Memory B cell (primary cell): ENCODE measurements around the gene TBC1D9B.

Experiments used
- ATAC-seq: fragments of 150-1000 bp; cut with Tn5 transposase; 2 replicates; pipeline ENCODE4 v1.10.0; 2021; ENCODE audit warnings: low read depth, mild to moderate bottlenecking, moderate library complexity
- DNase-seq, 2 donors: peaks; one replicate each; pipeline ENCODE4 v3.0.0; 2022; ENCODE audit warnings: low spot score in 2 of 2
- H3K27ac Mint-ChIP-seq: one replicate; pipeline ENCODE4 v1.8.0; 2022; ENCODE audit warnings: mild to moderate bottlenecking, moderate library complexity, mixed read lengths
- H3K27me3 Mint-ChIP-seq: one replicate; pipeline ENCODE4 v1.8.0; 2022; ENCODE audit warnings: mixed read lengths
- H3K36me3 Mint-ChIP-seq: one replicate; pipeline ENCODE4 v1.8.0; 2022; ENCODE audit warnings: mild to moderate bottlenecking, mixed read lengths
- H3K4me1 Mint-ChIP-seq: one replicate; pipeline ENCODE4 v1.8.0; 2022; ENCODE audit warnings: mixed read lengths
- H3K4me3 Mint-ChIP-seq: one replicate; pipeline ENCODE4 v1.8.0; 2022; ENCODE audit warnings: mild to moderate bottlenecking, moderate library complexity, mixed read lengths
- H3K9me3 Mint-ChIP-seq: one replicate; pipeline ENCODE4 v1.8.0; 2022; ENCODE audit warnings: mixed read lengths

TBC1D9B gene

DNA sequence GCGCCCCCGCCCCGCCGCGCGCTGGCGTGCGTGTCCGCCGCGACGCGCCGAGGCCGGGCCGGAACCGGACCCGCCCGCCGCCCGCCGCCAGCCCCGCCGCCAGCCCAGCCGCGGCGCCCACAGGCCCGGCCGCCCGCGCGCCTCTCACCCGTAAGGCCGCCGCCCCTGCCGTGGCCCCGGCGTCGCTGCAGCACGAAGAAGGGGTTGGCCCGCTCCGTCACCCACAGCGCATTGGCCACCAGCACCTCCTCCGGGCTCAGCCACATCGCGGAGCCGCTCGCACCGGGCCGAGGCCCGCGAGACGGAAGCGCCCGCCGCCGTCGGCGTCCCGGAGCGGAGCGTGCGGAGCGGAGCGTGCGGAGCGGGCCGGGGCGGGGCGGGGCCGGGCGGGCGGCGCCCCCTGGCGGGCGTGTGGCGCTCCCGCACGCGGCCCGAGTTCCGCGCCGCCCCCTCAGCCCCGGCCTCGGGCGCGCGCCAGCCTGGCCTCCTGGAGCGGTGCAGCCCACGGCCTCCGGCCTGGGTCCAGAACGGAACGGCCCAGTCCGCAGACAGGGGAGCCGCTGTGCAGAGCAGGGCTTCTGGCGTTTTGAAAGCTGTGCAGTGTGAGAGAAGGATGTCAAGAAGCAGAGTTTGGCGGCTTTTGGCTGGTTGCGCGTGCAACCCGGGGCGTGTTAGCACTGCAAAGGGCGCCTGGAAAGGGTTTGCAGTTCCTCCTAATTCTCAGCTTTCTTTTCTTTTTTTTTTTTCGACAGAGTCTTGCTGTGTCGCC lies at the start of gene TBC1D9B:
TBC1D9B (minus strand) TSS at position 342 of the 769 bp plus-strand sequence; CDS start at position 266, 76 bp downstream.
- peaks cover 7% of the 10 kb centered on the region for H3K36me3 Mint-ChIP-seq
- H3K4me3 Mint-ChIP-seq, result peak within 1 kb of the TSS; percentile 92
- ATAC-seq, result peak; percentile 88
- peaks cover 14% of the 10 kb centered on the region for H3K4me1 Mint-ChIP-seq
- DNase-seq, result peak; percentile 67 to 76
- no peaks in the 10 kb centered on the region for H3K9me3 Mint-ChIP-seq
- H3K27ac Mint-ChIP-seq, result peak within 1 kb of the TSS; percentile 91
- no peaks in the 10 kb centered on the region for H3K27me3 Mint-ChIP-seq

GRCh38 chr5:179955630-179956029 lies 47.9 kb upstream of the TBC1D9B start:
- no peak overlapping the region for H3K27ac Mint-ChIP-seq
- H3K9me3 Mint-ChIP-seq, result no peaks in the 10 kb centered on the region
- no peak for DNase-seq
- H3K4me3 Mint-ChIP-seq, result no peak overlapping the region
- H3K27me3 Mint-ChIP-seq, result peaks cover 2% of the 10 kb centered on the region
- no peak for ATAC-seq
- H3K36me3 Mint-ChIP-seq, result peaks cover 12% of the 10 kb centered on the region
- no peaks in the 10 kb centered on the region for H3K4me1 Mint-ChIP-seq

DNA sequence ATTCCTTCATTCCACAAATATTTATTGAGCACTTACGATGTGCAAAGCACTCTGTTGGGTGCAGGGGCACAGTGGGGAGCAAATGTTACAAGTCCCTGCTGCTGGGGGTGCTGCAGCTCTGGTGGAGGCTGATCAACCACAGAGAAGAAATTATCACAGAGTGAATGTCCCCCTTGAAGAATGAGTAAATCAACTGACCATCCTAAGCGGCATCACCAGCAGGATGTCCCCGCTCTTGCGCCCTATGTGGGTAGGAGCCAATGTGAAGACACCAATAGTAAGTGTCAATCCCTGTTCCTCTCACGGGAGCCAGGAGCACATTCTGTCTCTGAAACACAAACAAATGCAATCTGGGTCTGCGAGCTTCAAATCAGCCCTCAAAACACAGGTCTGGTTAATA lies 47.4 kb upstream of the TBC1D9B start:
- H3K27me3 Mint-ChIP-seq, result peaks cover 2% of the 10 kb centered on the region
- no peak for ATAC-seq
- no peaks in the 10 kb centered on the region for H3K4me1 Mint-ChIP-seq
- H3K4me3 Mint-ChIP-seq, result no peak overlapping the region
- H3K27ac Mint-ChIP-seq, result no peak overlapping the region
- no peaks in the 10 kb centered on the region for H3K9me3 Mint-ChIP-seq
- peaks cover 13% of the 10 kb centered on the region for H3K36me3 Mint-ChIP-seq
- DNase-seq, result no peak

DNA sequence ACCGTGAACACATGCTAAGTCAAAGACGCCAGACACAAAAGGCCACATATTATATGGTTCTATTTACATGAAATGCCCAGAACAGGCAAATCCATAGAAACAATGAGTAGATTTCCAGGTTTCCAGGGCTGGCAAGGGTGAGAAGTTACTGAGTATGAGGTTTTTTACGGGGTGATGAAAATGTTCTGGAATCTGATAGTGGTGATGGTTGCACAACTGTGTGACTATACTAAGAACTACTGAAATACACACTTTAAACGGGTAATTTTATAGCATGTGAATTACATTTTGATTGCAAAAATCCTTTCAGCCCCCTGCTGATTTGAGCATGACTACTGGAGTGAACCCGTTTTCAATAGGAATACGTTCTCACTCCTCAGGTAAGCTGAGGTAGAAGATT lies 46.7 kb upstream of the TBC1D9B start:
- no peak for ATAC-seq
- Mint-ChIP-seq H3K9me3 (no peaks in the 10 kb centered on the region), H3K4me3 (no peak overlapping the region), H3K36me3 (peaks cover 13% of the 10 kb centered on the region), H3K4me1 (no peaks in the 10 kb centered on the region), H3K27ac (no peak overlapping the region), H3K27me3 (peaks cover 2% of the 10 kb centered on the region)
- no peak for DNase-seq

DNA sequence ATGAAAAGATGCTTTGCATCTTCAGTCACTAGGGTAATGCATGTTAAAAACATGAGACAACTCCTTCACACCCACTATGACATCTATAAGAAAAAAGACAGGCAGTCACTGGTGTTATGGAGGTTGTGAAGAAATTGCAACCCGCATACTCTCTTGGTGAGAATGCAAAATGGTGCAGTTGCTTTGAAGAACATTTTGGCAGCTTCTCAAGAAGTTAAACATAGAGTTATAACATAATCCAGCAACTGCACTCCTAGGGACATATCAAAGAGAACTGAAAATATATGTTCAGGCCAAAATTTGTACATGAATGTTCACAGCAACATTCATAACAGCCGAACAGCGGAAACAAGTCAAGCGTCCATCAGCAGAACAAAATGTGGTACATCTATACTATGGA lies 46.3 kb upstream of the TBC1D9B start:
- no peak for DNase-seq
- Mint-ChIP-seq H3K27me3 (peaks cover 2% of the 10 kb centered on the region), H3K4me1 (no peaks in the 10 kb centered on the region), H3K27ac (no peak overlapping the region), H3K9me3 (no peaks in the 10 kb centered on the region), H3K36me3 (peaks cover 13% of the 10 kb centered on the region), H3K4me3 (no peak overlapping the region)
- no peak for ATAC-seq

DNA sequence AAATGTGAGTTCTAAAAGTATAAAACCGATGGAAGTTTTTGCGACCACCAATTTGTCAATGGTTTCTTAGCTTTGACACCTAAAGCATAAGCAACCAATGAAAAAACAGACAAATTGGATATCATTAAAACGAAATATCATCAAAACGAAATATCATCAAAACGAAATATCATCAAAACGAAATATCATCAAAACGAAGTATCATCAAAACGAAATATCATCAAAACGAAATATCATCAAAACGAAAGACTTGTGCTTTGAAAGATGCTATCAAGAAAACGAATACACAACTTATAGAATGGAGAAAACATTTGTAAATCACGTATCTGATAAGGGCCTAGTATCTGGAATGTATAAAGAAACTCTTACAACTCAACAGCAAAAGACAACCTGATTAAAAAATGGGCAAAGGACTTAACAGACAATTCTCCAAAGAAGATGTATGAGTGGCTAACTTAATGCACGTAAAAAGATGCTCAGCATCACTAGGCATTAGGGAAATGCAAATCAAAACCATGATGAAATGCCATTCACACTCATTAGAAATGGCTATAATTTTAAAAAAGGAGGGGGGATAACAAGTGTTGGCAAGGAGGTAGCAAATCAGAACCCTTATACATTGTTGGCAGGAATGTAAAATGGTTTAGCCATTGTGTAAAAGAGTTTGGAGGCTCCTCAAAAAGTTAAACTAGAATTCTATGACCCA lies 29.4 kb upstream of the TBC1D9B start:
- Mint-ChIP-seq H3K9me3 (no peaks in the 10 kb centered on the region), H3K36me3 (peaks cover 2% of the 10 kb centered on the region), H3K27me3 (peaks cover 2% of the 10 kb centered on the region), H3K4me3 (no peak overlapping the region), H3K27ac (no peak overlapping the region), H3K4me1 (no peaks in the 10 kb centered on the region)
- DNase-seq (no peak), ATAC-seq (no peak)

GRCh38 chr5:179930788-179931473 lies 23.2 kb upstream of the TBC1D9B start:
- Mint-ChIP-seq H3K9me3 (no peaks in the 10 kb centered on the region), H3K27ac (no peak overlapping the region), H3K4me1 (no peaks in the 10 kb centered on the region), H3K36me3 (no peaks in the 10 kb centered on the region), H3K27me3 (no peaks in the 10 kb centered on the region), H3K4me3 (no peak overlapping the region)
- ATAC-seq (no peak), DNase-seq (no peak)

DNA sequence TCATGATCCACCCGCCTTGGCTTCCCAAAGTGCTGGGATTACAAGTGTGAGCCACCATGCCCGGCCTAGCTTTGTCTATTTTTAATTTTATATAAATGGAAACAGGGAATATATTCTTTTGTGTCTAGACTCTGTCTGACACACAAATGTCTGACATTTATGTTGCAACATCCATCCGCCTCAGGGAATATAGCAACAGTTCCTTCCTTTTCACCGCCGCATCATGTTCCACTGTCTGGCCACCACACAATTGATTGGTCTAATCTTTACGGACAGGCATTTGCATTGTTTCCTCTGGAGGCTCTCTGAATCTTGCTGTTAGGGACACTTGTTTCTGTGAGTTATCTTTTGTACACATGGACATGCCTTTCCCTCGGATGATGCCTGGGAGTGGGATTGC lies 20.1 kb upstream of the TBC1D9B start:
- no peak overlapping the region for H3K4me3 Mint-ChIP-seq
- no peak overlapping the region for H3K27ac Mint-ChIP-seq
- H3K4me1 Mint-ChIP-seq, result peaks cover 8% of the 10 kb centered on the region
- no peak for ATAC-seq
- DNase-seq, result no peak
- H3K27me3 Mint-ChIP-seq, result no peaks in the 10 kb centered on the region
- H3K9me3 Mint-ChIP-seq, result peaks cover 2% of the 10 kb centered on the region
- H3K36me3 Mint-ChIP-seq, result no peaks in the 10 kb centered on the region

- no peaks in the 10 kb centered on the region for H3K36me3 Mint-ChIP-seq
- no peak overlapping the region for H3K4me3 Mint-ChIP-seq
- no peak for DNase-seq
- H3K27me3 Mint-ChIP-seq, result no peaks in the 10 kb centered on the region
- H3K9me3 Mint-ChIP-seq, result peaks cover 2% of the 10 kb centered on the region
- no peak for ATAC-seq
- no peak overlapping the region for H3K27ac Mint-ChIP-seq
- peaks cover 8% of the 10 kb centered on the region for H3K4me1 Mint-ChIP-seq
Measured at GRCh38 chr5:179926657-179927056, 19.0 kb upstream of the TBC1D9B start.

GRCh38 chr5:179923436-179923835 lies 15.7 kb upstream of the TBC1D9B start:
- peak; percentile 91 for ATAC-seq
- H3K4me3 Mint-ChIP-seq, result no peak overlapping the region
- peak in 1 of 2 donors; percentile 31 for DNase-seq
- peaks cover 11% of the 10 kb centered on the region for H3K4me1 Mint-ChIP-seq
- H3K9me3 Mint-ChIP-seq, result peaks cover 2% of the 10 kb centered on the region
- H3K36me3 Mint-ChIP-seq, result no peaks in the 10 kb centered on the region
- H3K27ac Mint-ChIP-seq, result peak overlapping the region; percentile 64
- no peaks in the 10 kb centered on the region for H3K27me3 Mint-ChIP-seq

DNA sequence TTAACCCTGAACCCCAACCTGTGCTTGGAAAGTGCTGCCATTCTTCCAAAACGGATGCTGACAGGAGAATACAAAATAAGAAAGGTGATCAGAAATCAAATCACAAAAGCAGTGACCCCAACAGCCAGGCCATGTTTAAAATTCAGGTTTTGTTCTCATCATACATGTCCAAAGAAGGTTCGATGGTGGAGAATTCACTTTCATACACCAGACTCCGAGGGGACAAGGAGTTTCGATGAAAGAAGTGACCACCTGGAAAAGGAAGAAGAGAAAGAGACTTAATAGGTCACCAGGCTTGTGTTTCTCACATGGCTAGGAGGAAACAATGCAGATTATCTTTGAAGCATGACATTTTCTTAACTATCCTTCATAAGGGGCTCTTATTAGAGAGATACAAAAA lies 12.5 kb upstream of the TBC1D9B start:
- H3K27me3 Mint-ChIP-seq, result no peaks in the 10 kb centered on the region
- peaks cover 18% of the 10 kb centered on the region for H3K4me1 Mint-ChIP-seq
- H3K36me3 Mint-ChIP-seq, result no peaks in the 10 kb centered on the region
- no peak for ATAC-seq
- peaks cover 2% of the 10 kb centered on the region for H3K9me3 Mint-ChIP-seq
- H3K4me3 Mint-ChIP-seq, result no peak overlapping the region
- H3K27ac Mint-ChIP-seq, result no peak overlapping the region
- DNase-seq, result no peak

- Mint-ChIP-seq H3K4me1 (peaks cover 16% of the 10 kb centered on the region), H3K27me3 (no peaks in the 10 kb centered on the region), H3K36me3 (no peaks in the 10 kb centered on the region), H3K4me3 (no peak overlapping the region), H3K9me3 (peaks cover 2% of the 10 kb centered on the region), H3K27ac (no peak overlapping the region)
- ATAC-seq (peak; percentile 26), DNase-seq (no peak)
Measured at GRCh38 chr5:179919487-179920060, 11.9 kb upstream of the TBC1D9B start.

- DNase-seq (no peak), ATAC-seq (no peak)
- Mint-ChIP-seq H3K4me1 (peaks cover 22% of the 10 kb centered on the region), H3K36me3 (no peaks in the 10 kb centered on the region), H3K27ac (no peak overlapping the region), H3K9me3 (peaks cover 2% of the 10 kb centered on the region), H3K4me3 (no peak overlapping the region), H3K27me3 (no peaks in the 10 kb centered on the region)
Measured at GRCh38 chr5:179918742-179919486, 11.2 kb upstream of the TBC1D9B start.
